Neural progenitor cell (in vitro differentiated cells): Measurements from ENCODE around the gene NEGR1. TPM values are rescaled to one million over a fixed set of nuclear protein-coding genes. Genes with fewer than 3 reads are reported as not detected.
A peak's percentile ranks its signal among the peaks of the same experiment; 100 is the strongest.

ENCODE experiments used
- DNase-seq: peaks from one replicate; pipeline ENCODE4 v3.0.0-alpha.2; 2016; ENCODE audit warnings: low spot score
- H2AFZ ChIP-seq: fragments of 200-600 bp; sonication (generic); replicated peaks from 2 replicates; pipeline ENCODE4 v1.6.1; 2016; ENCODE audit warnings: antibody characterized with exemption
- H3F3A ChIP-seq: fragments of 200-600 bp; sonication (generic); 2 replicates; pipeline ENCODE4 v1.6.1; 2016; ENCODE audit warnings: antibody characterized with exemption, low read depth
- H3K27ac ChIP-seq: fragments of 200-600 bp; sonication (generic); 2 replicates; pipeline ENCODE4 v1.5.1; 2016; ENCODE audit warnings: mild to moderate bottlenecking
- H3K27me3 ChIP-seq: fragments of 200-600 bp; sonication (generic); 2 replicates; pipeline ENCODE4 v1.6.1; 2016; ENCODE audit warnings: mild to moderate bottlenecking, moderate library complexity
- H3K36me3 ChIP-seq: fragments of 200-600 bp; sonication (generic); 2 replicates; pipeline ENCODE4 v1.5.1; 2016
- H3K4me1 ChIP-seq: fragments of 200-600 bp; sonication (generic); 2 replicates; pipeline ENCODE4 v1.6.1; 2016; ENCODE audit warnings: mixed run types
- H3K4me2 ChIP-seq: fragments of 200-600 bp; sonication (generic); 2 replicates; pipeline ENCODE4 v1.6.1; 2016
- H3K4me3 ChIP-seq: fragments of 200-600 bp; sonication (generic); 2 replicates; pipeline ENCODE4 v1.5.1; 2016
- H3K79me2 ChIP-seq: fragments of 200-600 bp; sonication (generic); 2 replicates; pipeline ENCODE4 v1.6.1; 2016; ENCODE audit warnings: low read depth
- H3K9ac ChIP-seq: fragments of 200-600 bp; sonication (generic); 2 replicates; pipeline ENCODE4 v1.6.1; 2016
- H3K9me3 ChIP-seq: fragments of 200-600 bp; sonication (generic); 2 replicates; pipeline ENCODE4 v1.5.1; 2016; ENCODE audit warnings: low read depth
- H4K20me1 ChIP-seq: fragments of 200-600 bp; sonication (generic); 2 replicates; pipeline ENCODE4 v1.6.1; 2016; ENCODE audit warnings: low read depth
- H3K27ac Mint-ChIP-seq: 3 replicates; pipeline ENCODE4 v1.8.0; 2021; ENCODE audit warnings: mixed read lengths
- H3K27me3 Mint-ChIP-seq: 2 replicates; pipeline ENCODE4 v1.8.0; 2022; ENCODE audit warnings: low read depth, mild to moderate bottlenecking, inconsistent platforms, moderate library complexity, mixed read lengths; ENCODE audit not compliant: insufficient read depth
- H3K36me3 Mint-ChIP-seq: 3 replicates; pipeline ENCODE4 v1.8.0; 2021; ENCODE audit warnings: mixed read lengths
- H3K4me1 Mint-ChIP-seq: 3 replicates; pipeline ENCODE4 v1.8.0; 2021; ENCODE audit warnings: mixed read lengths
- H3K4me3 Mint-ChIP-seq: 3 replicates; pipeline ENCODE4 v1.8.0; 2021; ENCODE audit warnings: mild to moderate bottlenecking, moderate library complexity, mixed read lengths
- H3K9me3 Mint-ChIP-seq: 3 replicates; pipeline ENCODE4 v1.8.0; 2020; ENCODE audit warnings: mixed read lengths
- EZH2 ChIP-seq: fragments of 200-600 bp; sonication (generic); IDR thresholded peaks from 2 replicates; pipeline ENCODE4 v1.6.1; 2017; ENCODE audit warnings: antibody characterized with exemption, mild to moderate bottlenecking, moderate library complexity
- EZH2phosphoT487 ChIP-seq: fragments of 200-600 bp; sonication (generic); IDR thresholded peaks from 2 replicates; pipeline ENCODE4 v1.6.1; 2017; ENCODE audit warnings: antibody characterized with exemption
- total RNA-seq: library from RNA; depleted of rRNA; stranded (reverse); fragments of >200 nt; gene quantifications from 2 replicates; pipeline ENCODE4 v1.2.3, GENCODE V29; 2015; ENCODE audit warnings: low replicate concordance
- TF ChIP-seq, protein P1 (sequence below): fragments of 200-600 bp; sonication (generic); IDR thresholded peaks from 2 replicates; pipeline ENCODE4 v1.5.1; 2017; ENCODE audit warnings: antibody characterized with exemption, mild to moderate bottlenecking

NEGR1 gene
- total RNA-seq, 1 donor from 2014 or later: 0.62 TPM

GRCh38 chr1:71843012-71843411 lies 439.3 kb downstream of the NEGR1 start:
- H4K20me1 ChIP-seq: no peaks in the 10 kb centered on the region
- H3F3A ChIP-seq: no peaks in the 10 kb centered on the region
- H3K36me3 Mint-ChIP-seq: no peaks in the 10 kb centered on the region
- H3K4me1 Mint-ChIP-seq: no peaks in the 10 kb centered on the region
- no peak overlapping the region for H2AFZ ChIP-seq
- H3K27me3 ChIP-seq: no peaks in the 10 kb centered on the region
- peaks cover 2% of the 10 kb centered on the region for H3K27me3 Mint-ChIP-seq
- TF ChIP-seq EZH2 (no peak), EZH2phosphoT487 (no peak)
- TF ChIP-seq, protein P1, sequence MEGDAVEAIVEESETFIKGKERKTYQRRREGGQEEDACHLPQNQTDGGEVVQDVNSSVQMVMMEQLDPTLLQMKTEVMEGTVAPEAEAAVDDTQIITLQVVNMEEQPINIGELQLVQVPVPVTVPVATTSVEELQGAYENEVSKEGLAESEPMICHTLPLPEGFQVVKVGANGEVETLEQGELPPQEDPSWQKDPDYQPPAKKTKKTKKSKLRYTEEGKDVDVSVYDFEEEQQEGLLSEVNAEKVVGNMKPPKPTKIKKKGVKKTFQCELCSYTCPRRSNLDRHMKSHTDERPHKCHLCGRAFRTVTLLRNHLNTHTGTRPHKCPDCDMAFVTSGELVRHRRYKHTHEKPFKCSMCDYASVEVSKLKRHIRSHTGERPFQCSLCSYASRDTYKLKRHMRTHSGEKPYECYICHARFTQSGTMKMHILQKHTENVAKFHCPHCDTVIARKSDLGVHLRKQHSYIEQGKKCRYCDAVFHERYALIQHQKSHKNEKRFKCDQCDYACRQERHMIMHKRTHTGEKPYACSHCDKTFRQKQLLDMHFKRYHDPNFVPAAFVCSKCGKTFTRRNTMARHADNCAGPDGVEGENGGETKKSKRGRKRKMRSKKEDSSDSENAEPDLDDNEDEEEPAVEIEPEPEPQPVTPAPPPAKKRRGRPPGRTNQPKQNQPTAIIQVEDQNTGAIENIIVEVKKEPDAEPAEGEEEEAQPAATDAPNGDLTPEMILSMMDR: no peak
- H3K9ac ChIP-seq: no peak overlapping the region
- DNase-seq: no peak
- no peak overlapping the region for H3K4me3 Mint-ChIP-seq
- no peaks in the 10 kb centered on the region for H3K4me1 ChIP-seq
- H3K36me3 ChIP-seq: no peaks in the 10 kb centered on the region
- no peaks in the 10 kb centered on the region for H3K79me2 ChIP-seq
- H3K9me3 ChIP-seq: no peaks in the 10 kb centered on the region
- H3K27ac ChIP-seq: no peak overlapping the region
- no peak overlapping the region for H3K4me3 ChIP-seq
- H3K4me2 ChIP-seq: no peak overlapping the region
- no peaks in the 10 kb centered on the region for H3K9me3 Mint-ChIP-seq
- H3K27ac Mint-ChIP-seq: no peak overlapping the region

- no peak overlapping the region for H3K27ac Mint-ChIP-seq
- no peaks in the 10 kb centered on the region for H3K9me3 Mint-ChIP-seq
- no peak overlapping the region for H3K4me3 ChIP-seq
- no peak overlapping the region for H2AFZ ChIP-seq
- no peaks in the 10 kb centered on the region for H4K20me1 ChIP-seq
- H3K36me3 ChIP-seq: no peaks in the 10 kb centered on the region
- no peaks in the 10 kb centered on the region for H3K79me2 ChIP-seq
- H3K4me1 ChIP-seq: no peaks in the 10 kb centered on the region
- H3K4me2 ChIP-seq: no peak overlapping the region
- no peaks in the 10 kb centered on the region for H3K4me1 Mint-ChIP-seq
- no peaks in the 10 kb centered on the region for H3K27me3 ChIP-seq
- no peaks in the 10 kb centered on the region for H3F3A ChIP-seq
- DNase-seq: no peak
- TF ChIP-seq EZH2 (no peak), EZH2phosphoT487 (no peak)
- TF ChIP-seq, protein P1: no peak
- no peak overlapping the region for H3K9ac ChIP-seq
- no peak overlapping the region for H3K27ac ChIP-seq
- no peaks in the 10 kb centered on the region for H3K36me3 Mint-ChIP-seq
- no peaks in the 10 kb centered on the region for H3K27me3 Mint-ChIP-seq
- no peaks in the 10 kb centered on the region for H3K9me3 ChIP-seq
- H3K4me3 Mint-ChIP-seq: no peak overlapping the region
These were observed 442.5 kb downstream of the NEGR1 start for GRCh38 chr1:71839876-71840275.

GRCh38 chr1:71836904-71837303 lies 445.4 kb downstream of the NEGR1 start:
- Histone ChIP-seq H2AFZ (peak overlapping the region; percentile 31), H3K9me3 (no peaks in the 10 kb centered on the region), H3F3A (no peaks in the 10 kb centered on the region), H3K27ac (no peak overlapping the region), H4K20me1 (no peaks in the 10 kb centered on the region), H3K4me1 (no peaks in the 10 kb centered on the region), H3K27me3 (no peaks in the 10 kb centered on the region), H3K36me3 (no peaks in the 10 kb centered on the region), H3K79me2 (no peaks in the 10 kb centered on the region), H3K4me2 (no peak overlapping the region), H3K4me3 (no peak overlapping the region), H3K9ac (no peak overlapping the region)
- H3K9me3 Mint-ChIP-seq: no peaks in the 10 kb centered on the region
- no peaks in the 10 kb centered on the region for H3K27me3 Mint-ChIP-seq
- H3K4me1 Mint-ChIP-seq: no peaks in the 10 kb centered on the region
- DNase-seq: no peak
- H3K4me3 Mint-ChIP-seq: no peak overlapping the region
- H3K36me3 Mint-ChIP-seq: no peaks in the 10 kb centered on the region
- no peak overlapping the region for H3K27ac Mint-ChIP-seq
- TF ChIP-seq EZH2 (no peak), EZH2phosphoT487 (no peak)
- TF ChIP-seq, protein P1: no peak
